Trophoblast cell (in vitro differentiated cells and primary cell): ENCODE results near the gene SMIM13.

Source experiments
- DNase-seq, 2 donors: peaks; one replicate each; pipeline ENCODE4 v3.0.0-alpha.2; 2016
- H2AFZ ChIP-seq: 2 replicates; pipeline ENCODE4 v1.6.1; 2013; ENCODE audit warnings: low read length, moderate library complexity, mild to moderate bottlenecking; ENCODE audit not compliant: insufficient read depth, poor library complexity
- H2AK5ac ChIP-seq: 2 replicates; pipeline ENCODE4 v1.6.1; 2013; ENCODE audit warnings: mild to moderate bottlenecking, low read length
- H2BK120ac ChIP-seq: 2 replicates; pipeline ENCODE4 v1.6.1; 2013; ENCODE audit warnings: low read length, mild to moderate bottlenecking, moderate library complexity; ENCODE audit not compliant: insufficient read depth, poor library complexity
- H2BK12ac ChIP-seq: 2 replicates; pipeline ENCODE4 v1.6.1; 2013; ENCODE audit warnings: mild to moderate bottlenecking, low read length, moderate library complexity
- H2BK5ac ChIP-seq: 2 replicates; pipeline ENCODE4 v1.6.1; 2013; ENCODE audit warnings: low read length, low read depth, moderate library complexity, mild to moderate bottlenecking; ENCODE audit not compliant: poor library complexity
- H3K14ac ChIP-seq: 2 replicates; pipeline ENCODE4 v1.6.1; 2013; ENCODE audit warnings: mild to moderate bottlenecking, low read length
- H3K18ac ChIP-seq: 2 replicates; pipeline ENCODE4 v1.6.1; 2013; ENCODE audit warnings: mild to moderate bottlenecking, low read length
- H3K23ac ChIP-seq: 2 replicates; pipeline ENCODE4 v1.6.1; 2013; ENCODE audit warnings: low read length
- H3K27ac ChIP-seq: 2 replicates; pipeline ENCODE4 v1.5.1; 2013; ENCODE audit warnings: low read depth, mild to moderate bottlenecking, inconsistent platforms, low read length, moderate library complexity
- H3K27me3 ChIP-seq: 2 replicates; pipeline ENCODE4 v1.6.1; 2013; ENCODE audit warnings: inconsistent platforms, mild to moderate bottlenecking, low read length, moderate library complexity; ENCODE audit not compliant: insufficient read depth
- H3K36me3 ChIP-seq, 2 experiments: 1 replicate in 1 of 2; 2 replicates in 1 of 2; pipeline ENCODE4 v1.6.1; 2013; ENCODE audit warnings: low read length in 2 of 2, mild to moderate bottlenecking in 2 of 2, moderate library complexity in 1 of 2; ENCODE audit not compliant: insufficient read depth in 2 of 2, control insufficient read depth in 1 of 2
- H3K4ac ChIP-seq: 2 replicates; pipeline ENCODE4 v1.6.1; 2013; ENCODE audit warnings: low read depth, mild to moderate bottlenecking, low read length, moderate library complexity
- H3K4me1 ChIP-seq, 2 experiments: 1 replicate in 1 of 2; 2 replicates in 1 of 2; pipeline ENCODE4 v1.6.1; 2013; ENCODE audit warnings: low read length in 2 of 2, mild to moderate bottlenecking in 2 of 2, moderate library complexity in 1 of 2; ENCODE audit not compliant: insufficient read depth in 2 of 2, control insufficient read depth in 1 of 2
- H3K4me2 ChIP-seq: 2 replicates; pipeline ENCODE4 v1.6.1; 2013; ENCODE audit warnings: inconsistent platforms, mild to moderate bottlenecking, low read length, moderate library complexity
- H3K4me3 ChIP-seq: 2 replicates; pipeline ENCODE4 v1.5.1; 2013; ENCODE audit warnings: mild to moderate bottlenecking, low read depth, low read length, inconsistent platforms
- H3K79me1 ChIP-seq: one replicate; pipeline ENCODE4 v1.6.1; 2013; ENCODE audit warnings: low read length
- H3K79me2 ChIP-seq: 2 replicates; pipeline ENCODE4 v1.6.1; 2013; ENCODE audit warnings: low read length, mild to moderate bottlenecking; ENCODE audit not compliant: control insufficient read depth, insufficient read depth, poor library complexity
- H3K9ac ChIP-seq: 2 replicates; pipeline ENCODE4 v1.6.1; 2013; ENCODE audit warnings: mild to moderate bottlenecking, low read length
- H3K9me3 ChIP-seq: 2 replicates; pipeline ENCODE4 v1.6.1; 2013; ENCODE audit warnings: low read depth, mild to moderate bottlenecking, control low read depth, inconsistent platforms, low read length; ENCODE audit not compliant: insufficient read depth
- H4K12ac ChIP-seq: 2 replicates; pipeline ENCODE4 v1.6.1; 2013; ENCODE audit warnings: low read depth, mild to moderate bottlenecking, low read length, moderate library complexity
- H4K8ac ChIP-seq: 2 replicates; pipeline ENCODE4 v1.6.1; 2013; ENCODE audit warnings: low read depth, mild to moderate bottlenecking, low read length, moderate library complexity
- H4K91ac ChIP-seq: one replicate; pipeline ENCODE4 v1.6.1; 2013; ENCODE audit warnings: low read depth, mild to moderate bottlenecking, low read length, moderate library complexity
- WGBS: extraction: QIAGEN DNeasy Blood & Tissue Kit; methylation state at CpG from one replicate; pipeline ENCODE4 v1.1.7; 2013; ENCODE audit warnings: missing lambda C conversion rate; ENCODE audit not compliant: insufficient read length, insufficient coverage; ENCODE audit errors: extremely low coverage; 5-methylcytosine and 5-hydroxymethylcytosine counted together

SMIM13 gene

DNA sequence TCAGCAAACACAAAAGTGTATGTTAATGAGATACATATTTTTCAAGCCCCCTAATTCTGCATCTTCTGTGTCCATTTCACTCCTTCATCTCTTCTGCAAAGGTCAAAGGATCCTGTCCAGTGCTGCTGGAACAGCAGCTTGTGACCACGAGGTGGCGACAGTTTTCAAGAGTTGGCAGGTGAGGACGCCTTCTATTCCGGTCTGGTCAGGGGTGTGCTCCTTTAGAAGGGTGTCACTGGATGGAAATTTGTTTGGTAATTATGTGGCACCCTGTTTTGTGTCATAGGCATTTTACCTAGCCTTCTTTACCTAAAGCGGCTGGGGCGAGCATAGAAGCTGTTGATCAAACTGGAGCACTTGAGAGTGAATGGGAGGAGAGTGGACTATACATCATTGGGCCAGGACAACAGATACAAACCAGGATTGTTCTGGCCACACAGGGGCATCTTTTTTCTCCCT, 50.8 kb downstream of the SMIM13 start:
- H3K27ac ChIP-seq: no peak overlapping the region
- peaks cover 5 to 11% of the 10 kb centered on the region in 2 experiments for H3K4me1 ChIP-seq
- H3K9me3 ChIP-seq: no peaks in the 10 kb centered on the region
- H2BK12ac ChIP-seq: peak overlapping the region; percentile 23
- no peak overlapping the region for H3K4me3 ChIP-seq
- H3K18ac ChIP-seq: no peak overlapping the region
- no peak overlapping the region for H3K4me2 ChIP-seq
- peak; percentile 51 to 85 for DNase-seq
- no peak overlapping the region for H2AFZ ChIP-seq
- H3K4ac ChIP-seq: no peak overlapping the region
- peak overlapping the region; percentile 73 for H4K91ac ChIP-seq
- no peak overlapping the region for H3K9ac ChIP-seq
- peaks cover 14% of the 10 kb centered on the region for H3K79me1 ChIP-seq
- H3K36me3 ChIP-seq: no peaks in the 10 kb centered on the region
- no peak overlapping the region for H3K23ac ChIP-seq
- H2BK5ac ChIP-seq: no peak overlapping the region
- no peak overlapping the region for H3K14ac ChIP-seq
- H3K27me3 ChIP-seq: no peaks in the 10 kb centered on the region
- H3K79me2 ChIP-seq: no peaks in the 10 kb centered on the region
- H2BK120ac ChIP-seq: no peak overlapping the region
- no peak overlapping the region for H4K8ac ChIP-seq
- WGBS: no CpG with 5 or more reads among the region's 6 CpGs
- no peak overlapping the region for H2AK5ac ChIP-seq
- no peak overlapping the region for H4K12ac ChIP-seq

DNA sequence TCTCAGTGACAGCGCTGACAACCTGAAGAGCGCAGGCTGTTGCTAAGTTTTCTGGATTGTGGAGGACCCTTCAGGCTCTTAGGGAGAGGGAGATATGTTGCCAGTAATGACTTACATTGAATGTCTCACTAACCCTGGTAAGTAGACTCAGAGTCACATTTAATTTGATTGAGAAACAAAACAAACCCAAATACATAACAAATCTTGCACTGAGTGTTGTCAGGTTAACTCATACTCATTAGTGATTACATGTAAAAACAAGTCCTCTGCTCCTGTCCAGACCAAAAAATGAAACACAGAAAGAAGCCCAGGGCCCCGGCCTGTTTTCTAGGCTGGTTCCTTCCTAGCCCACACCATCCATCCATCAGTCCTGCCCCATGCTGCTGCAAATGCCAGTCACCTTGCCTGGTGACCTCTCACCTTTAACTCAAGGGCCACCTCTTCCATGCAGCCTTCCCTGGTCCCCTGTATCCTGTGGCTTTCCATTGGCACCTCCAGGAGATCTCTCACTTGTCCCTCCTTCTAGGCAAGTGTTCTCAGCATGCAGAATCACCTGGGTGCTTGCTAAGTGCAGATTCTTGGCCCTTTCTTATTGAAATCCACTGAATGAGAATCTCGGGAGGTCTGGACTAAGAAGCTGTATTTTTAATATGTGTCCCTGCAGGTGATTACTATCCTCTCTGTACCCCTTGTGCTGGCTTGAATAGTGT, 52.6 kb downstream of the SMIM13 start:
- H3K79me2 ChIP-seq: no peaks in the 10 kb centered on the region
- no peak overlapping the region for H4K8ac ChIP-seq
- H2AK5ac ChIP-seq: peak overlapping the region; percentile 55
- no peak overlapping the region for H3K4me2 ChIP-seq
- H3K14ac ChIP-seq: peak overlapping the region; percentile 26
- peak overlapping the region; percentile 68 for H3K18ac ChIP-seq
- no peak overlapping the region for H3K4ac ChIP-seq
- peak overlapping the region; percentile 8 for H2BK120ac ChIP-seq
- no peak overlapping the region for H2BK5ac ChIP-seq
- H3K23ac ChIP-seq: no peak overlapping the region
- no peaks in the 10 kb centered on the region for H3K9me3 ChIP-seq
- no peak for DNase-seq
- no peak overlapping the region for H4K12ac ChIP-seq
- H3K9ac ChIP-seq: no peak overlapping the region
- peaks cover 14% of the 10 kb centered on the region for H3K79me1 ChIP-seq
- H3K4me3 ChIP-seq: no peak overlapping the region
- WGBS: no CpG with 5 or more reads among the region's 4 CpGs
- H4K91ac ChIP-seq: peak overlapping the region; percentile 75
- no peaks in the 10 kb centered on the region for H3K36me3 ChIP-seq
- peaks cover 5% of the 10 kb centered on the region in 2 experiments for H3K4me1 ChIP-seq
- peak overlapping the region; percentile 33 for H2BK12ac ChIP-seq
- no peaks in the 10 kb centered on the region for H3K27me3 ChIP-seq
- no peak overlapping the region for H3K27ac ChIP-seq
- H2AFZ ChIP-seq: peak overlapping the region; percentile 5

GRCh38 chr6:11149551-11149950, 55.9 kb downstream of the SMIM13 start:
- Histone ChIP-seq H3K4ac (no peak overlapping the region), H2AFZ (no peak overlapping the region), H3K14ac (no peak overlapping the region), H3K4me1 (no peaks in the 10 kb centered on the region), H4K12ac (no peak overlapping the region), H4K91ac (peak overlapping the region; percentile 37), H2BK120ac (no peak overlapping the region), H3K79me2 (no peaks in the 10 kb centered on the region), H4K8ac (no peak overlapping the region), H3K9ac (no peak overlapping the region), H2AK5ac (peak overlapping the region; percentile 83), H3K23ac (no peak overlapping the region), H2BK12ac (peak overlapping the region; percentile 56), H3K27me3 (no peaks in the 10 kb centered on the region), H3K18ac (no peak overlapping the region), H3K4me2 (no peak overlapping the region), H3K27ac (no peak overlapping the region), H3K9me3 (no peaks in the 10 kb centered on the region), H2BK5ac (no peak overlapping the region), H3K4me3 (no peak overlapping the region), H3K36me3 (no peaks in the 10 kb centered on the region), H3K79me1 (peaks cover 7% of the 10 kb centered on the region)
- no CpG with 5 or more reads among the region's 3 CpGs for WGBS
- no peak for DNase-seq

- Histone ChIP-seq H3K36me3 (no peaks in the 10 kb centered on the region), H3K27ac (no peak overlapping the region), H3K27me3 (no peaks in the 10 kb centered on the region), H2BK120ac (no peak overlapping the region), H3K79me1 (peaks cover 2% of the 10 kb centered on the region), H3K79me2 (no peaks in the 10 kb centered on the region), H3K18ac (no peak overlapping the region), H3K4me2 (no peak overlapping the region), H2BK12ac (no peak overlapping the region), H3K4me3 (no peak overlapping the region), H2AK5ac (no peak overlapping the region), H4K91ac (no peak overlapping the region), H3K9ac (no peak overlapping the region), H3K23ac (no peak overlapping the region), H3K4me1 (no peaks in the 10 kb centered on the region), H4K8ac (no peak overlapping the region), H2AFZ (no peak overlapping the region), H2BK5ac (no peak overlapping the region), H3K14ac (no peak overlapping the region), H3K4ac (no peak overlapping the region), H3K9me3 (no peaks in the 10 kb centered on the region), H4K12ac (no peak overlapping the region)
- no peak for DNase-seq
- no CpG with 5 or more reads among the region's 1 CpG for WGBS
These were observed 57.9 kb downstream of the SMIM13 start for GRCh38 chr6:11151488-11151887.
